ENCODE measurements around the gene RPL7A. TPM values are rescaled to one million over a fixed set of nuclear protein-coding genes. Genes with fewer than 3 reads are reported as not detected.

The RPL7A gene
- total RNA-seq, 1 donor, result 1,651 TPM

- DNase-seq (ENCODE audit: low read depth), result no peak
- no peak for TF ChIP-seq CTCF (IDR thresholded peaks at IDR 0.05; ENCODE audit: insufficient read depth, low read depth, low read length)
- H3K4me3 ChIP-seq (ENCODE audit: low read depth, low read length), result no peak overlapping the region
Measured at GRCh38 chr9:133361507-133362092, 13.6 kb downstream of the RPL7A start.

GRCh38 chr9:133362359-133363044, 14.5 kb downstream of the RPL7A start:
- peak; percentile 57 for DNase-seq (ENCODE audit: low read depth)

GRCh38 chr9:133366435-133366834, 18.4 kb downstream of the RPL7A start:
- DNase-seq (ENCODE audit: low read depth), result no peak
- TF ChIP-seq CTCF (IDR thresholded peaks at IDR 0.05; ENCODE audit: insufficient read depth, low read depth, low read length), result no peak
- no peak overlapping the region for H3K4me3 ChIP-seq (ENCODE audit: low read depth, low read length)

More at GRCh38 chr9:133362359-133363044, 14.5 kb downstream of the RPL7A start:
- TF ChIP-seq CTCF (IDR thresholded peaks at IDR 0.05; ENCODE audit: insufficient read depth, low read depth, low read length), result no peak
- H3K4me3 ChIP-seq (ENCODE audit: low read depth, low read length), result no peak overlapping the region

- H3K4me3 ChIP-seq (ENCODE audit: low read depth, low read length), result no peak overlapping the region
- DNase-seq (ENCODE audit: low read depth), result no peak
- TF ChIP-seq CTCF (IDR thresholded peaks at IDR 0.05; ENCODE audit: insufficient read depth, low read depth, low read length), result no peak
Measured at GRCh38 chr9:133367221-133367620, 19.2 kb downstream of the RPL7A start.

- H3K4me3 ChIP-seq (ENCODE audit: low read depth, low read length), result no peak overlapping the region
- no peak for TF ChIP-seq CTCF (IDR thresholded peaks at IDR 0.05; ENCODE audit: insufficient read depth, low read depth, low read length)
- no peak for DNase-seq (ENCODE audit: low read depth)
Measured at GRCh38 chr9:133367778-133368177, 19.8 kb downstream of the RPL7A start.

- peak; percentile 49 for DNase-seq (ENCODE audit: low read depth)
- no peak for TF ChIP-seq CTCF (IDR thresholded peaks at IDR 0.05; ENCODE audit: insufficient read depth, low read depth, low read length)
- no peak overlapping the region for H3K4me3 ChIP-seq (ENCODE audit: low read depth, low read length)
Measured at GRCh38 chr9:133368249-133368881, 20.3 kb downstream of the RPL7A start.
